Activated CD8-positive, alpha-beta memory T cell treated with anti-CD3 and anti-CD28 coated beads for 36 hours (primary cell): ENCODE results near the gene MRM1. TPM values are rescaled to one million over a fixed set of nuclear protein-coding genes. Genes with fewer than 3 reads are reported as not detected.

Experiments used
- CTCF ChIA-PET: fragments of 350-600 bp; sonication (Branson Sonifier 250); formaldehyde crosslinking; loops from one replicate; lab custom pipeline; 2021; ENCODE audit warnings: antibody characterized with exemption; lab: Charles Lee
- POLR2A ChIA-PET: fragments of 350-600 bp; sonication (Branson Sonifier 250); formaldehyde crosslinking; loops from one replicate; lab custom pipeline; 2021; ENCODE audit warnings: antibody characterized with exemption; lab: Charles Lee
- total RNA-seq, 2 experiments: library from RNA; stranded (reverse); gene quantifications; one replicate each; pipeline ENCODE4 v1.2.3, GENCODE V29; 2021

MRM1 gene
- total RNA-seq, 2 experiments from 2014 or later = 24.9 to 26.6 TPM

- ChIA-PET CTCF (interaction anchor here (0.6 to 1.0 kb wide), 2 partner anchors 9 to 10 kb away, joined by 3 read pairs; no protein-coding TSS in a partner anchor), POLR2A (no interaction called here)
These were observed 15.0 kb downstream of the MRM1 start for GRCh38 chr17:36616061-36617029.

GRCh38 chr17:36617773-36618172, 16.4 kb downstream of the MRM1 start:
- CTCF ChIA-PET = interaction anchor here (0.7 kb wide), 1 partner anchor 363 kb away, joined by 3 read pairs; no protein-coding TSS in a partner anchor
- POLR2A ChIA-PET = no interaction called here

- POLR2A ChIA-PET = no interaction called here
- CTCF ChIA-PET = no interaction called here
These were observed 21.9 kb downstream of the MRM1 start for GRCh38 chr17:36623281-36623680.

GRCh38 chr17:36625188-36625587, 23.8 kb downstream of the MRM1 start:
- ChIA-PET CTCF (interaction anchor here (0.6 to 1.3 kb wide), 7 partner anchors 8 to 748 kb away, joined by 3 to 5 read pairs (median 3); partner anchors contain the start of gene MRM1), POLR2A (no interaction called here)

- POLR2A ChIA-PET = no interaction called here
- CTCF ChIA-PET = interaction anchor here (1.0 to 1.5 kb wide), 2 partner anchors 8 to 24 kb away, joined by 3 to 8 read pairs; no protein-coding TSS in a partner anchor
These were observed 25.7 kb downstream of the MRM1 start for GRCh38 chr17:36627101-36627500.

GRCh38 chr17:36628576-36628975, 27.2 kb downstream of the MRM1 start:
- ChIA-PET POLR2A (no interaction called here), CTCF (interaction anchor here (0.5 to 1.9 kb wide), 11 partner anchors 8 to 752 kb away, joined by 3 to 10 read pairs (median 3); no protein-coding TSS in a partner anchor)

- CTCF ChIA-PET = interaction anchor here (0.5 to 1.9 kb wide), 11 partner anchors 9 to 668 kb away, joined by 3 to 10 read pairs (median 3); partner anchors contain the start of gene MRM1
- POLR2A ChIA-PET = no interaction called here
These were observed 28.0 kb downstream of the MRM1 start for GRCh38 chr17:36629252-36629847.

- CTCF ChIA-PET = interaction anchor here (0.6 to 1.9 kb wide), 6 partner anchors 28 to 417 kb away, joined by 3 to 10 read pairs (median 4); partner anchors contain the start of gene MRM1
- POLR2A ChIA-PET = no interaction called here
These were observed 28.7 kb downstream of the MRM1 start for GRCh38 chr17:36629970-36630502.

GRCh38 chr17:36631022-36631421, 29.6 kb downstream of the MRM1 start:
- POLR2A ChIA-PET = interaction anchor here (1.1 kb wide), 1 partner anchor 218 kb away, joined by 6 read pairs; no protein-coding TSS in a partner anchor
- CTCF ChIA-PET = interaction anchor here (0.9 to 1.8 kb wide), 2 partner anchors 10 to 125 kb away, joined by 3 to 7 read pairs; no protein-coding TSS in a partner anchor

GRCh38 chr17:36632916-36633771, 31.8 kb downstream of the MRM1 start:
- ChIA-PET POLR2A (no interaction called here), CTCF (interaction anchor here (0.6 to 1.6 kb wide), 2 partner anchors 43 to 345 kb away, joined by 3 to 4 read pairs; no protein-coding TSS in a partner anchor)

- POLR2A ChIA-PET = no interaction called here
These were observed 39.0 kb downstream of the MRM1 start for GRCh38 chr17:36640346-36640745.

GRCh38 chr17:36640836-36641235, 39.5 kb downstream of the MRM1 start:
- CTCF ChIA-PET = no interaction called here
- POLR2A ChIA-PET = no interaction called here

More at GRCh38 chr17:36640346-36640745, 39.0 kb downstream of the MRM1 start:
- CTCF ChIA-PET = no interaction called here

GRCh38 chr17:36641331-36641876, 40.0 kb downstream of the MRM1 start:
- ChIA-PET CTCF (no interaction called here), POLR2A (no interaction called here)

GRCh38 chr17:36641877-36642845, 40.8 kb downstream of the MRM1 start:
- POLR2A ChIA-PET = no interaction called here
- CTCF ChIA-PET = interaction anchor here (1.1 kb wide), 1 partner anchor 65 kb away, joined by 3 read pairs; no protein-coding TSS in a partner anchor

GRCh38 chr17:36643086-36643685, 41.8 kb downstream of the MRM1 start:
- CTCF ChIA-PET = interaction anchor here (1.1 kb wide), 1 partner anchor 64 kb away, joined by 3 read pairs; no protein-coding TSS in a partner anchor

GRCh38 chr17:36645422-36645821, 44.0 kb downstream of the MRM1 start:
- CTCF ChIA-PET = interaction anchor here (0.5 kb wide), 1 partner anchor 29 kb away, joined by 3 read pairs; no protein-coding TSS in a partner anchor
- POLR2A ChIA-PET = no interaction called here

More at GRCh38 chr17:36643086-36643685, 41.8 kb downstream of the MRM1 start:
- POLR2A ChIA-PET = no interaction called here
